ENCODE results near the gene ELAVL4.

Gene ELAVL4

DNA sequence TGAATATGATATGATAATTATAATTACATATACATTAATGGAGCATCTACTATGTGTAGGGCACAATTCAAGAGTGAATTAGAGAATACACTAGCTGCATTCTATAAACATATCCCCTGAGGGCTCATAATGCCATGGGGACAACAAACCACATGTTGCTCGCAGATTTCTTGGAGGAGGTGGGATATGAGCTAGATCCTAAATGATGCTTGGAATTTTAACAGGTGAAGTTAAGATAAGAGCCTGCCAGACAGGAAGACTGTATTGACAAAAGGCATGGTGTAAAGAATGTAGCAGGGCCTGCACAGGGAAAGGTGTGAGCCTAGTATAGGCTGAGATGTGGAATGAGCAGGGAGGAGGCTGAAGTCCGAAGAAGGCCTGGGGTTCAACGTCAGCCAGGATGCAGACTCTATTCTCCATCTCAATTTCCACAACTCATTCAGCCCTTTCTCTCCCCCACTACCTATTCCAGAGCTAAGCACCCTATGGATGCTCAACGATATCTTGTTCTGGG lies 120.2 kb downstream of the ELAVL4 start:
- FAIRE-seq: no peak
- DNase-seq (ENCODE audit: insufficient read length): no peak
- TF ChIP-seq TAF1 (IDR thresholded peaks at IDR 0.05; ENCODE audit: borderline replicate concordance, low read depth, low read length): no peak
- no peak for TF ChIP-seq POLR2AphosphoS5 (IDR thresholded peaks at IDR 0.05; ENCODE audit: low read depth, low read length)
- no peak for TF ChIP-seq POLR2A (IDR thresholded peaks at IDR 0.05; ENCODE audit: low read depth, low read length)

DNA sequence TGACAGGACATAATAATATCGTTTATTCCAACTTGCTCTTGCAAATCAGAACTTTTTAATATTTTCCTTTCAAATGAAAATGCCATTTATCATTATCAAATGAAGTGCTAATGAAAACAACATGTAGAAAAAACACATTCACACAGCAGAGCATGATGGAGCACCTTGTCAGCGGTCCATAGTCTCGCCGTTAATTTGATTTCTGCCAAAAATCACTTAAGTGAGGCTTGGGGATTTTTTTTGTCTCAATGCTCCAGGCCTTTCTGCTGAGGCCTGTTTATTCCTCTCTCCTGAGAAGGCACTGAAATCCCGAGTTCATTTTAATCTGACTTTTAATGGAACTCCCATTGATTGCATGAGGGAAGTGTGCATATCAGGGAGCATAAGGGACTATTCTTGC lies 122.5 kb downstream of the ELAVL4 start:
- TF ChIP-seq POLR2A (IDR thresholded peaks at IDR 0.05; ENCODE audit: low read depth, low read length): no peak
- no peak for TF ChIP-seq TAF1 (IDR thresholded peaks at IDR 0.05; ENCODE audit: borderline replicate concordance, low read depth, low read length)
- TF ChIP-seq POLR2AphosphoS5 (IDR thresholded peaks at IDR 0.05; ENCODE audit: low read depth, low read length): no peak
- no peak for FAIRE-seq
- no peak for DNase-seq (ENCODE audit: insufficient read length)

DNA sequence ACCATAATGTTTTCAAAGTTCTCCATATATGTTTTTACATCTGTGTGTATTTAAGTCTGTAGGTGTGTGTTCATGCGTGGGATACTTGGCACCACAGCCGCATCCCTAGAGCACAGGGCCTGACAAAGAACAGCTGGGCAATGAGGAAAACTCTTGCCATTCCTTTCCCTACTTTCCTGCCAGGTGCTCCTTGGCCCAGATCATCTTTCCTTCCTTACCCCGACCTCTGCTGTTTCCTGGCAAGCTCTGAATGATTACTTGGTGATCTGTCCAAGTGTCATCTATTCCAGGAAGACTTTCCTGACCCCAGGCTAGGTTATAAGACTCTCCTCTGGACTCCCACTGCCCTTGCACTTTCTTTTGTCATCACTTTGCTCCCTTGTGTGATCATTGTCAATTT lies 123.6 kb downstream of the ELAVL4 start:
- no peak for DNase-seq (ENCODE audit: insufficient read length)
- FAIRE-seq: no peak
- TF ChIP-seq POLR2A (IDR thresholded peaks at IDR 0.05; ENCODE audit: low read depth, low read length): no peak
- TF ChIP-seq POLR2AphosphoS5 (IDR thresholded peaks at IDR 0.05; ENCODE audit: low read depth, low read length): no peak
- no peak for TF ChIP-seq TAF1 (IDR thresholded peaks at IDR 0.05; ENCODE audit: borderline replicate concordance, low read depth, low read length)

DNA sequence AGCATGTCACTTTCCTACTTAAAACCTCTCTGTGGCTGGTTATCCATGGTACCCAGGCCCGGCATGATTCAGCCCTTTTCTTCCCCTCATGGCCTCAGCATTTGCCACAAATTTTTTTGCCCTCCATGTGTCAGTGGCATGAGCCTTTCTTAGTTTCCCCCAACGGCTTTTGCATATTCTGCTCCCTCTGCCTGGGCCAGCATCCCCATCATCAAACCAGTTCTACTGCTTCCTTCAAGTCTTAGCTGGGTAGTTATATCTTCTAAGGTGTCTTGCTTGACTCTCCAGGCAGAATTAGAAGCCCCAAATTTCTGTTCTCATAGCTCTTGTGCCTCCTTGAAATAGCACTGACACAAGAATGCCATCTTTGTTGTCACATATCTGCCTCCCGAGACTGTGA lies 127.9 kb downstream of the ELAVL4 start:
- TF ChIP-seq POLR2A (IDR thresholded peaks at IDR 0.05; ENCODE audit: low read depth, low read length) (no peak), TAF1 (IDR thresholded peaks at IDR 0.05; ENCODE audit: borderline replicate concordance, low read depth, low read length) (no peak), POLR2AphosphoS5 (IDR thresholded peaks at IDR 0.05; ENCODE audit: low read depth, low read length) (no peak)
- FAIRE-seq (no peak), DNase-seq (ENCODE audit: insufficient read length) (no peak)

DNA sequence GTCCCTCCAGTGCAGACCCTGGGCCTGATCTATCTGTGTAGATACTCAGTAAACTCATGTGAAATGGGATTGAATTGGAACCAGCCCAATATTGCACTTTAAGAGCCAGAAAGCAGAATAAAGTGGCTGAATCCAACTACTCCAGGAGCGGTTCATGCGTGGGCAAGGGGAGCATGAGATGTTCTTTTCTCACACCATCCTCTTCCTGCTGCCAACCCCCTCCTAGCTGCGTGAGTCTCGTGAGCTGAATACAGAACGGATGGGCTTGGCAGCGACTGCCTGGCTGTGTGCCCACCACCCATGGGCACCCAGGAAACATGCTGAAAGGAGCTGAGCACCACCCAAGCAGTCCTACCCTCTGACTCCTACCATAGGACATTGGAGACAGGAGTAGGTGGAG lies 128.3 kb downstream of the ELAVL4 start:
- FAIRE-seq (no peak), DNase-seq (ENCODE audit: insufficient read length) (no peak)
- TF ChIP-seq POLR2AphosphoS5 (IDR thresholded peaks at IDR 0.05; ENCODE audit: low read depth, low read length) (no peak), POLR2A (IDR thresholded peaks at IDR 0.05; ENCODE audit: low read depth, low read length) (no peak), TAF1 (IDR thresholded peaks at IDR 0.05; ENCODE audit: borderline replicate concordance, low read depth, low read length) (no peak)

DNA sequence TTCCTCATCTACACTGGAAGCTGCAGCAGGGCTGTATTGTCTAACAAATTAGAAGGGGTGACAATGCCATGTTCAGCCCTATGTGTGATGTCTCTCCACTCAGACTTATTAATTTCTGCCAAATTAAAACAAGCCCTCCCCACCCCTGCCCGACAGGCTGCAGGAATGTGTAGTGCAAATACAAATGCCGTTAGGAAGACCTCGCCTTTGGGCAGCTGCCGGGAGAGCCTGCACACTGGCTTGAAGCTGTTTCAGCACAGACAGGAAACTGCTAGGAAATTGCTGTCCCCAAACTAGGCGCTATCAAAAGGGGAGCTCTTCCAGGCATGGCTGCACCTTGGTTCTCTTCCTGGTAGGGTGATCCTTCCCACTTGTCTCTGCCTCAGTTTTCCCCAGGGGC lies 135.2 kb downstream of the ELAVL4 start:
- TF ChIP-seq POLR2AphosphoS5 (IDR thresholded peaks at IDR 0.05; ENCODE audit: low read depth, low read length) (no peak), POLR2A (IDR thresholded peaks at IDR 0.05; ENCODE audit: low read depth, low read length) (no peak), TAF1 (IDR thresholded peaks at IDR 0.05; ENCODE audit: borderline replicate concordance, low read depth, low read length) (no peak)
- DNase-seq (ENCODE audit: insufficient read length): no peak
- no peak for FAIRE-seq

DNA sequence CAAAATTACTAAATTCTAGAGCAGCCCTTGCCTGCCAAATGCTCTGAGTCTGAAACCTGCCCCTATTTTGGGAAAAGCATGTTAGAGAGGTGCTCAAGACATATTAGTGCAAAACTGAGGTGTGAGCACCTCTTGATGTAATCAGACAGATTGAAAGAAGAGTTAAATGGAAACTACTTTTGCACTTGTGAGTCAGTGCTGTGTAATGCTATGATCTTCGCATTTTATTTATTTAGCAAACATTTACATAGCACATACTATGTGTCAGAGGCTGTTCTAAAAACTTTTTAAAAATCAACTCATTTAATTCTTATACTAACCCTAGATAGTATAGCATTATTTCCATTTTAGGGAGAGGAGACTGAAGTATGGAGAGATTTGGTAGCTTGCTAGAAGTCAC lies 138.1 kb downstream of the ELAVL4 start:
- DNase-seq (ENCODE audit: insufficient read length) (no peak), FAIRE-seq (no peak)
- TF ChIP-seq POLR2A (IDR thresholded peaks at IDR 0.05; ENCODE audit: low read depth, low read length) (no peak), TAF1 (IDR thresholded peaks at IDR 0.05; ENCODE audit: borderline replicate concordance, low read depth, low read length) (no peak), POLR2AphosphoS5 (IDR thresholded peaks at IDR 0.05; ENCODE audit: low read depth, low read length) (no peak)

DNA sequence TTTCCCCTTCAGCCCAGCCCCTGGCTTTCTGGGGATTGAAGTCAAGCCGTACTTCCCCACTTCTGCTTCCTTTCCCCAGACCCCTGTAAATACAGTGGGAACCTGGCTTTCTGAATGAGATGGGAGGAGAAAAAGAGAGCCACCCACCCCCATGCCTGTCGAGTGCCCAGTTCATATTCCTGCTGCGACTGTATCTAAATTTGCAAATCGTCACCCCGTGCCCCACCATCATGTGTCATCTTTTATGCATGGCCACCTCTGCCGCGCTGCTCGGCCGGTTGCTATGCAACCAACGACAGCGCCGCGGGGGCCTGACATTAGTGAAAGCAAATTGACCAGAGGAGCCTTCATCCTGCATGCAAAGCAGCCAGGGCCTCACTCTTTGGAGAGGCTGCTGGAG lies 143.0 kb downstream of the ELAVL4 start:
- no peak for TF ChIP-seq TAF1 (IDR thresholded peaks at IDR 0.05; ENCODE audit: borderline replicate concordance, low read depth, low read length)
- DNase-seq (ENCODE audit: insufficient read length) (no peak), FAIRE-seq (no peak)

DNA sequence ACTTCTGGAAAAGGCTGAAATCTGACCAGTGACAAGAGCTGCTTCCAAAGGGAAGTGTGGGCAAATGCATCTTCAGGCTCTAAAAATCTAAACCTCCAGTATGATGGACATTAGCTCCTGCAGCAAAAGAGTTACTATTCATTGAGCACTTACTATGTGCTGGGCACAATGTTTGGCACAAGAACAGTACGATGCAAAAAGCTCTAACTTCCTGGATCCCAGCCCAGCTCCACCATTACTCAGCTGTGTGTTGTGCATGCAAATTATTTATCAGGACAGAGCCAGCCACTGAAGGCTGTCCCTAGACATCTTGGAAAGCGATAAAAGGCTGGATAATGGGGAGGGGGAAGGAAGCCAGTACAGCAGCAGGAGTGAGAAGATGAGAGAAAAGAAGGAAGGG lies 143.5 kb downstream of the ELAVL4 start:
- TF ChIP-seq POLR2A (IDR thresholded peaks at IDR 0.05; ENCODE audit: low read depth, low read length): no peak
- TF ChIP-seq TAF1 (IDR thresholded peaks at IDR 0.05; ENCODE audit: borderline replicate concordance, low read depth, low read length): no peak
- TF ChIP-seq POLR2AphosphoS5 (IDR thresholded peaks at IDR 0.05; ENCODE audit: low read depth, low read length): no peak
- DNase-seq (ENCODE audit: insufficient read length): no peak
- no peak for FAIRE-seq
